Measurements from ENCODE around the gene VAMP4.
"Not testable (repeated sequence)": the region's sequence is repeated elsewhere in the genome, so short reads cannot be mapped to it uniquely, and the experiment has no call there.

The VAMP4 gene

GRCh38 chr1:171751221-171751620 lies 9.4 kb upstream of the VAMP4 start:
- DNase-seq (ENCODE audit: low read depth) = no peak

GRCh38 chr1:171748651-171749050 lies 6.8 kb upstream of the VAMP4 start:
- DNase-seq (ENCODE audit: low read depth) = no peak

- DNase-seq (ENCODE audit: low read depth) = no peak
These were observed 3.1 kb upstream of the VAMP4 start for GRCh38 chr1:171744986-171745385.

- peak; percentile 15 for DNase-seq (ENCODE audit: low read depth)
These were observed 1.4 kb upstream of the VAMP4 start for GRCh38 chr1:171743081-171743870.

- peak; percentile 4 for DNase-seq (ENCODE audit: low read depth)
These were observed 685 bp upstream of the VAMP4 start for GRCh38 chr1:171742577-171742922.

- DNase-seq (ENCODE audit: low read depth) = peak; percentile 19
These were observed 636 bp downstream of the VAMP4 start for GRCh38 chr1:171740987-171741871.

GRCh38 chr1:171740356-171740863 lies 1.5 kb downstream of the VAMP4 start:
- DNase-seq (ENCODE audit: low read depth) = no peak

GRCh38 chr1:171739656-171740055 lies 2.2 kb downstream of the VAMP4 start:
- no peak for DNase-seq (ENCODE audit: low read depth)

GRCh38 chr1:171738911-171739310 lies 3.0 kb downstream of the VAMP4 start:
- DNase-seq (ENCODE audit: low read depth) = no peak

GRCh38 chr1:171736196-171736595 lies 5.7 kb downstream of the VAMP4 start:
- no peak for DNase-seq (ENCODE audit: low read depth)

- no peak for DNase-seq (ENCODE audit: low read depth)
These were observed 11.8 kb downstream of the VAMP4 start for GRCh38 chr1:171730052-171730451.

- DNase-seq (ENCODE audit: low read depth) = no peak
These were observed 14.1 kb downstream of the VAMP4 start for GRCh38 chr1:171727778-171728177.

GRCh38 chr1:171723180-171723579 lies 18.7 kb downstream of the VAMP4 start:
- not testable (repeated sequence) for DNase-seq (ENCODE audit: low read depth)

- no peak for DNase-seq (ENCODE audit: low read depth)
These were observed 23.0 kb downstream of the VAMP4 start for GRCh38 chr1:171718848-171719247.

GRCh38 chr1:171718216-171718615 lies 23.6 kb downstream of the VAMP4 start:
- DNase-seq (ENCODE audit: low read depth) = no peak

- DNase-seq (ENCODE audit: low read depth) = no peak
These were observed 24.7 kb downstream of the VAMP4 start for GRCh38 chr1:171717062-171717718.

- DNase-seq (ENCODE audit: low read depth) = no peak
These were observed 25.2 kb downstream of the VAMP4 start for GRCh38 chr1:171716616-171717015.

- DNase-seq (ENCODE audit: low read depth) = no peak
These were observed 26.0 kb downstream of the VAMP4 start for GRCh38 chr1:171715813-171716251.

- no peak for DNase-seq (ENCODE audit: low read depth)
These were observed 29.5 kb downstream of the VAMP4 start for GRCh38 chr1:171712341-171712740.

- no peak for DNase-seq (ENCODE audit: low read depth)
These were observed 30.2 kb downstream of the VAMP4 start for GRCh38 chr1:171711643-171712042.

- DNase-seq (ENCODE audit: low read depth) = no peak
These were observed 34.3 kb downstream of the VAMP4 start for GRCh38 chr1:171707583-171707982.

GRCh38 chr1:171702598-171702997 lies 39.3 kb downstream of the VAMP4 start:
- no peak for DNase-seq (ENCODE audit: low read depth)
